Mesendoderm (in vitro differentiated cells): ENCODE data around the gene ITGB6.

Experiments
- DNase-seq: peaks from one replicate; pipeline ENCODE4 v3.0.0; 2013
- H2AK5ac ChIP-seq: 2 replicates; pipeline ENCODE4 v1.6.1; 2013; ENCODE audit warnings: low read length, inconsistent platforms
- H2BK120ac ChIP-seq: 2 replicates; pipeline ENCODE4 v1.6.1; 2013; ENCODE audit warnings: low read depth, mild to moderate bottlenecking, low read length, moderate library complexity, mixed read lengths
- H2BK15ac ChIP-seq: replicated peaks from 2 replicates; pipeline ENCODE4 v1.6.1; 2013; ENCODE audit warnings: low read depth, mild to moderate bottlenecking, moderate library complexity
- H2BK5ac ChIP-seq: 2 replicates; pipeline ENCODE4 v1.6.1; 2013; ENCODE audit warnings: low read length, inconsistent platforms
- H3K18ac ChIP-seq: 2 replicates; pipeline ENCODE4 v1.6.1; 2013; ENCODE audit warnings: mild to moderate bottlenecking, low read length, mixed read lengths
- H3K23ac ChIP-seq: one replicate; pipeline ENCODE4 v1.6.1; 2013; ENCODE audit warnings: low read length
- H3K27ac ChIP-seq: 2 replicates; pipeline ENCODE4 v1.5.1; 2013; ENCODE audit warnings: low read depth, mild to moderate bottlenecking, inconsistent platforms, low read length, moderate library complexity
- H3K27me3 ChIP-seq: 2 replicates; pipeline ENCODE4 v1.6.1; 2013; ENCODE audit warnings: low read length, control low read depth, mild to moderate bottlenecking, inconsistent platforms; ENCODE audit not compliant: insufficient read depth, poor library complexity
- H3K36me3 ChIP-seq: 2 replicates; pipeline ENCODE4 v1.6.1; 2013; ENCODE audit warnings: low read length, inconsistent platforms; ENCODE audit not compliant: control insufficient read depth, insufficient read depth
- H3K4ac ChIP-seq: one replicate; pipeline ENCODE4 v1.6.1; 2013; ENCODE audit warnings: low read depth, mild to moderate bottlenecking, low read length, moderate library complexity
- H3K4me1 ChIP-seq: 2 replicates; pipeline ENCODE4 v1.6.1; 2013; ENCODE audit warnings: low read depth, low read length, inconsistent platforms; ENCODE audit not compliant: control insufficient read depth
- H3K4me2 ChIP-seq: 2 replicates; pipeline ENCODE4 v1.6.1; 2013; ENCODE audit warnings: low read length
- H3K4me3 ChIP-seq: 2 replicates; pipeline ENCODE4 v1.5.1; 2013; ENCODE audit warnings: mild to moderate bottlenecking, low read length
- H3K56ac ChIP-seq: one replicate; pipeline ENCODE4 v1.6.1; 2013; ENCODE audit warnings: low read length
- H3K79me1 ChIP-seq: 2 replicates; pipeline ENCODE4 v1.6.1; 2013; ENCODE audit warnings: low read length, inconsistent platforms
- H3K79me2 ChIP-seq: 2 replicates; pipeline ENCODE4 v1.6.1; 2013; ENCODE audit warnings: mild to moderate bottlenecking, low read length; ENCODE audit not compliant: control insufficient read depth, insufficient read depth
- H3K9ac ChIP-seq: 2 replicates; pipeline ENCODE4 v1.6.1; 2013; ENCODE audit warnings: low read length, inconsistent platforms
- H4K5ac ChIP-seq: one replicate; pipeline ENCODE4 v1.6.1; 2013; ENCODE audit warnings: low read length
- H4K8ac ChIP-seq: one replicate; pipeline ENCODE4 v1.6.1; 2013; ENCODE audit warnings: low read depth, mild to moderate bottlenecking, control low read depth, low read length, moderate library complexity
- WGBS: extraction: QIAGEN DNeasy Blood & Tissue Kit; methylation state at CpG from one replicate; pipeline ENCODE4 v1.1.7; 2013; ENCODE audit warnings: low lambda C conversion rate, missing lambda C conversion rate; ENCODE audit not compliant: insufficient coverage; ENCODE audit errors: extremely low coverage; 5-methylcytosine and 5-hydroxymethylcytosine counted together

ITGB6 gene

GRCh38 chr2:160092445-160092844 is 107.6 kb downstream of the ITGB6 start:
- H3K79me1 ChIP-seq, result no peaks in the 10 kb centered on the region
- H3K27me3 ChIP-seq, result no peaks in the 10 kb centered on the region
- H3K18ac ChIP-seq, result no peak overlapping the region
- H3K56ac ChIP-seq, result no peak overlapping the region
- H3K4ac ChIP-seq, result no peak overlapping the region
- no peak overlapping the region for H2BK5ac ChIP-seq
- WGBS, result no CpG with 5 or more reads among the region's 4 CpGs
- no peak overlapping the region for H3K4me2 ChIP-seq
- no peak for DNase-seq
- no peak overlapping the region for H3K27ac ChIP-seq
- no peak overlapping the region for H4K5ac ChIP-seq
- H4K8ac ChIP-seq, result no peak overlapping the region
- no peak overlapping the region for H3K9ac ChIP-seq
- no peak overlapping the region for H2BK15ac ChIP-seq
- no peaks in the 10 kb centered on the region for H3K4me1 ChIP-seq
- H2BK120ac ChIP-seq, result no peak overlapping the region
- H3K36me3 ChIP-seq, result no peaks in the 10 kb centered on the region
- no peak overlapping the region for H3K4me3 ChIP-seq
- no peak overlapping the region for H3K23ac ChIP-seq
- no peak overlapping the region for H2AK5ac ChIP-seq
- H3K79me2 ChIP-seq, result no peaks in the 10 kb centered on the region

GRCh38 chr2:160091381-160091780 is 108.7 kb downstream of the ITGB6 start:
- Histone ChIP-seq H3K27me3 (no peaks in the 10 kb centered on the region), H3K79me1 (no peaks in the 10 kb centered on the region), H2BK5ac (no peak overlapping the region), H3K4me2 (no peak overlapping the region), H3K27ac (no peak overlapping the region), H3K56ac (no peak overlapping the region), H3K4ac (no peak overlapping the region), H3K4me3 (no peak overlapping the region), H2BK15ac (no peak overlapping the region), H2BK120ac (no peak overlapping the region), H3K79me2 (no peaks in the 10 kb centered on the region), H2AK5ac (no peak overlapping the region), H4K5ac (no peak overlapping the region), H3K4me1 (no peaks in the 10 kb centered on the region), H3K36me3 (no peaks in the 10 kb centered on the region), H4K8ac (no peak overlapping the region), H3K23ac (no peak overlapping the region), H3K18ac (no peak overlapping the region), H3K9ac (no peak overlapping the region)
- no peak for DNase-seq

- Histone ChIP-seq H3K4me1 (no peaks in the 10 kb centered on the region), H3K4ac (no peak overlapping the region), H3K4me3 (no peak overlapping the region), H3K36me3 (no peaks in the 10 kb centered on the region), H3K9ac (no peak overlapping the region), H3K18ac (no peak overlapping the region), H2BK5ac (no peak overlapping the region), H2BK120ac (no peak overlapping the region), H4K5ac (no peak overlapping the region), H3K79me2 (no peaks in the 10 kb centered on the region), H2BK15ac (no peak overlapping the region), H3K4me2 (no peak overlapping the region), H3K27ac (no peak overlapping the region), H4K8ac (no peak overlapping the region), H3K56ac (no peak overlapping the region), H3K27me3 (no peaks in the 10 kb centered on the region), H3K79me1 (no peaks in the 10 kb centered on the region), H2AK5ac (no peak overlapping the region), H3K23ac (no peak overlapping the region)
- peak; percentile 39 for DNase-seq
- WGBS, result no CpG with 5 or more reads among the region's 4 CpGs
Observed at GRCh38 chr2:160087854-160088745, 112.0 kb downstream of the ITGB6 start.

DNA sequence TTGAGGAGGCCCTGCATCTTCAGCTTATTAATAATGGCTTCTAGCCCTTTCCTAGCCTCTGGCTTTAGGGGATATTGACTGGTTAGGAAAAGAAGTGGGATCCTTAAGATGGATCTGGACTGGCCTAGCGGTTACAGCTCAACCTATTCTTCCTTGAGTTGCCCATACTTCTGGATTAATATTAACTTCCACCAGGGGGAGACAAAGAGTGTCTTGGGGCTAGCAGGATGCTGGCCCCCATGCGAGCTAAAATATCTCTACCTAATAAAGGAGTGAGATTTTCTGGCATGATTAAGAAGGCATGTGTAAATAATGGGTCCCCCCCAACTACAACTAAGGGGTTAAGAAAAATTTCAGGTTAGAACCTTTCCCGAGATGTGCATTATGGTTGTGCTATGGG is 114.4 kb downstream of the ITGB6 start:
- Histone ChIP-seq H3K18ac (no peak overlapping the region), H4K5ac (no peak overlapping the region), H3K4me1 (no peaks in the 10 kb centered on the region), H3K9ac (no peak overlapping the region), H3K27me3 (no peaks in the 10 kb centered on the region), H3K4ac (no peak overlapping the region), H3K4me3 (no peak overlapping the region), H3K27ac (no peak overlapping the region), H3K36me3 (no peaks in the 10 kb centered on the region), H3K23ac (no peak overlapping the region), H3K56ac (no peak overlapping the region), H4K8ac (no peak overlapping the region), H3K79me1 (no peaks in the 10 kb centered on the region), H3K4me2 (no peak overlapping the region), H2BK5ac (no peak overlapping the region), H2BK120ac (no peak overlapping the region), H3K79me2 (no peaks in the 10 kb centered on the region), H2BK15ac (no peak overlapping the region), H2AK5ac (no peak overlapping the region)
- no CpG with 5 or more reads among the region's 3 CpGs for WGBS
- DNase-seq, result no peak

DNA sequence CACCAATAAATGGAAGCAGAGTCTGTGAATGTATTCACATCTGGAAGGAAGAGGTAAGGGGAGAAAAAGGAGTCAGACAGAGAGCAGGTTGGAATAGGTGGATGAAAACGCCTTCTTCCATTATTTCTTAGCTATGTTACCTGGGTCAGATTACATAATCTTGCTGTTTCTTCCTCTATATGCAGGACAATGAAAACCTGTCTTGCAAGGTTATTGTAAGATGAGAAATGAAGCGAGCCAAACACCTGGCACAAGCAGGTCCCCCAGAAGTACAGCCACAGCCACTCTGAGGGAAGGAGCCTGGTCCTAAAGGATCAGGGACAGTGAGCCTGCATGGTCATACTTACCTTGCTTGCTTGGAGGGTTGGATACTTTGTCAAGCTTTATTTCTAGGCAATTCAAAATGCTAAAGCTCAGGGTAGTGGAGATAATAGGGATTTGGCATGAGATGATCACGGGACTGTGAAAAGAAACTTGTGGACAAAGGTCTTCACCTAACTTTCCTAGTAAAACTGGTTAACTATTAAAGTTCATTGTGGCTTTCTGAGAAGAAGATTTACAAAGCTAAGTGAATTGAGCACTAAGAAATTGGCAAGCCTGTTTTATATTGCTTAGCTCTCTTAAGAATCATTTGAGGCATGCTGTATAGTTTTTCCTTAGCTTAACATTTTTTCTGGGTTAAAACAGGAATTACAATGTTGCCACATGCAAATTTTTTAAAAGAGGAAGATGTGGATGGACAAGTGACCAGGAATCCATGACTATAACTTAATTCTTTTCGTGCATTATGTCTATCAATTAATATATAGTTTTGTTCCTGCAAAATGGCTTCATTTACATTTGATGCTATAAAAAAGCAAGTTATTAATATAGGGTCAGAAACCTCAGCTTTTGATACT is 121.9 kb downstream of the ITGB6 start:
- DNase-seq, result no peak
- no peak overlapping the region for H3K18ac ChIP-seq

More for the DNA sequence above, 121.9 kb downstream of the ITGB6 start:
- H3K79me2 ChIP-seq, result no peaks in the 10 kb centered on the region
- H4K8ac ChIP-seq, result no peak overlapping the region
- H3K4ac ChIP-seq, result no peak overlapping the region
- no peaks in the 10 kb centered on the region for H3K4me1 ChIP-seq
- H3K4me2 ChIP-seq, result no peak overlapping the region
- H4K5ac ChIP-seq, result no peak overlapping the region
- no peak overlapping the region for H2BK15ac ChIP-seq
- H3K23ac ChIP-seq, result no peak overlapping the region
- no peak overlapping the region for H2AK5ac ChIP-seq
- H2BK5ac ChIP-seq, result no peak overlapping the region
- H3K36me3 ChIP-seq, result no peaks in the 10 kb centered on the region
- no peak overlapping the region for H3K56ac ChIP-seq
- WGBS, result no CpG with 5 or more reads among the region's 4 CpGs
- H3K9ac ChIP-seq, result no peak overlapping the region
- no peak overlapping the region for H3K27ac ChIP-seq
- H3K79me1 ChIP-seq, result no peaks in the 10 kb centered on the region
- H3K4me3 ChIP-seq, result no peak overlapping the region
- H2BK120ac ChIP-seq, result no peak overlapping the region
- no peaks in the 10 kb centered on the region for H3K27me3 ChIP-seq
